ENCODE results near the gene OSBPL10.

- TF ChIP-seq CTCF (IDR thresholded peaks at IDR 0.05) (no peak), EZH2phosphoT487 (IDR thresholded peaks at IDR 0.05) (no peak)
Measured at GRCh38 chr3:31810991-31811433, 170.1 kb downstream of the OSBPL10 start.

Data from neural progenitor cell (in vitro differentiated cells).